Measurements from ENCODE around the gene RBM28.

The RBM28 gene

GRCh38 chr7:128279124-128279713 lies 64.5 kb downstream of the RBM28 start:
- no peak overlapping the region for H3K9ac ChIP-seq (ENCODE audit: low read length)
- H3K27me3 ChIP-seq (replicated peaks; ENCODE audit: control insufficient read depth, insufficient read depth, low read length), result no peaks in the 10 kb centered on the region
- H3K36me3 ChIP-seq (ENCODE audit: control insufficient read depth, insufficient read depth, low read length, severe bottlenecking), result no peaks in the 10 kb centered on the region
- DNase-seq (ENCODE audit: low read depth), result no peak
- H3K9me3 ChIP-seq (ENCODE audit: control insufficient read depth, low read length), result peaks cover 17% of the 10 kb centered on the region
- peaks cover 12% of the 10 kb centered on the region for H3K4me1 ChIP-seq (ENCODE audit: control insufficient read depth, insufficient read depth, low read length)
- H3K4me3 ChIP-seq (ENCODE audit: low read length), result no peak overlapping the region

- DNase-seq (ENCODE audit: low read depth), result no peak
- Histone ChIP-seq H3K36me3 (ENCODE audit: control insufficient read depth, insufficient read depth, low read length, severe bottlenecking) (no peaks in the 10 kb centered on the region), H3K9me3 (ENCODE audit: control insufficient read depth, low read length) (peaks cover 17% of the 10 kb centered on the region)
Observed at GRCh38 chr7:128278366-128278765, 65.3 kb downstream of the RBM28 start.

GRCh38 chr7:128275681-128276080 lies 68.0 kb downstream of the RBM28 start:
- H3K27me3 ChIP-seq (replicated peaks; ENCODE audit: control insufficient read depth, insufficient read depth, low read length), result no peaks in the 10 kb centered on the region

More at GRCh38 chr7:128278366-128278765, 65.3 kb downstream of the RBM28 start:
- no peak overlapping the region for H3K4me3 ChIP-seq (ENCODE audit: low read length)
- H3K27me3 ChIP-seq (replicated peaks; ENCODE audit: control insufficient read depth, insufficient read depth, low read length), result no peaks in the 10 kb centered on the region
- no peak overlapping the region for H3K9ac ChIP-seq (ENCODE audit: low read length)
- peaks cover 12% of the 10 kb centered on the region for H3K4me1 ChIP-seq (ENCODE audit: control insufficient read depth, insufficient read depth, low read length)

GRCh38 chr7:128274884-128275603 lies 68.7 kb downstream of the RBM28 start:
- Histone ChIP-seq H3K9ac (ENCODE audit: low read length) (no peak overlapping the region), H3K4me1 (ENCODE audit: control insufficient read depth, insufficient read depth, low read length) (peaks cover 30% of the 10 kb centered on the region), H3K36me3 (ENCODE audit: control insufficient read depth, insufficient read depth, low read length, severe bottlenecking) (no peaks in the 10 kb centered on the region), H3K4me3 (ENCODE audit: low read length) (no peak overlapping the region), H3K9me3 (ENCODE audit: control insufficient read depth, low read length) (peaks cover 12% of the 10 kb centered on the region), H3K27me3 (replicated peaks; ENCODE audit: control insufficient read depth, insufficient read depth, low read length) (no peaks in the 10 kb centered on the region)
- DNase-seq (ENCODE audit: low read depth), result peak; percentile 7

More at GRCh38 chr7:128275681-128276080, 68.0 kb downstream of the RBM28 start:
- H3K9ac ChIP-seq (ENCODE audit: low read length), result no peak overlapping the region
- no peak overlapping the region for H3K4me3 ChIP-seq (ENCODE audit: low read length)
- H3K4me1 ChIP-seq (ENCODE audit: control insufficient read depth, insufficient read depth, low read length), result peaks cover 29% of the 10 kb centered on the region
- peaks cover 17% of the 10 kb centered on the region for H3K9me3 ChIP-seq (ENCODE audit: control insufficient read depth, low read length)
- no peak for DNase-seq (ENCODE audit: low read depth)
- no peaks in the 10 kb centered on the region for H3K36me3 ChIP-seq (ENCODE audit: control insufficient read depth, insufficient read depth, low read length, severe bottlenecking)

GRCh38 chr7:128274246-128274883 lies 69.3 kb downstream of the RBM28 start:
- H3K9me3 ChIP-seq (ENCODE audit: control insufficient read depth, low read length), result peaks cover 8% of the 10 kb centered on the region
- no peak for DNase-seq (ENCODE audit: low read depth)
- no peak overlapping the region for H3K4me3 ChIP-seq (ENCODE audit: low read length)
- no peak overlapping the region for H3K9ac ChIP-seq (ENCODE audit: low read length)
- H3K27me3 ChIP-seq (replicated peaks; ENCODE audit: control insufficient read depth, insufficient read depth, low read length), result no peaks in the 10 kb centered on the region
- H3K36me3 ChIP-seq (ENCODE audit: control insufficient read depth, insufficient read depth, low read length, severe bottlenecking), result no peaks in the 10 kb centered on the region
- H3K4me1 ChIP-seq (ENCODE audit: control insufficient read depth, insufficient read depth, low read length), result peaks cover 30% of the 10 kb centered on the region

- H3K27me3 ChIP-seq (replicated peaks; ENCODE audit: control insufficient read depth, insufficient read depth, low read length), result no peaks in the 10 kb centered on the region
- H3K4me3 ChIP-seq (ENCODE audit: low read length), result peak overlapping the region; percentile 62
- no peaks in the 10 kb centered on the region for H3K36me3 ChIP-seq (ENCODE audit: control insufficient read depth, insufficient read depth, low read length, severe bottlenecking)
- peak overlapping the region; percentile 72 for H3K9ac ChIP-seq (ENCODE audit: low read length)
- no peak for DNase-seq (ENCODE audit: low read depth)
- peaks cover 50% of the 10 kb centered on the region for H3K4me1 ChIP-seq (ENCODE audit: control insufficient read depth, insufficient read depth, low read length)
- H3K9me3 ChIP-seq (ENCODE audit: control insufficient read depth, low read length), result no peaks in the 10 kb centered on the region
Observed at GRCh38 chr7:128271942-128272481, 71.7 kb downstream of the RBM28 start.

GRCh38 chr7:128271471-128271941 lies 72.2 kb downstream of the RBM28 start:
- peaks cover 55% of the 10 kb centered on the region for H3K4me1 ChIP-seq (ENCODE audit: control insufficient read depth, insufficient read depth, low read length)
- H3K4me3 ChIP-seq (ENCODE audit: low read length), result peak overlapping the region; percentile 62
- peak overlapping the region; percentile 72 for H3K9ac ChIP-seq (ENCODE audit: low read length)
- no peaks in the 10 kb centered on the region for H3K9me3 ChIP-seq (ENCODE audit: control insufficient read depth, low read length)
- H3K36me3 ChIP-seq (ENCODE audit: control insufficient read depth, insufficient read depth, low read length, severe bottlenecking), result no peaks in the 10 kb centered on the region
- H3K27me3 ChIP-seq (replicated peaks; ENCODE audit: control insufficient read depth, insufficient read depth, low read length), result no peaks in the 10 kb centered on the region
- peak; percentile 26 for DNase-seq (ENCODE audit: low read depth)

- no peak for DNase-seq (ENCODE audit: low read depth)
- Histone ChIP-seq H3K4me1 (ENCODE audit: control insufficient read depth, insufficient read depth, low read length) (peaks cover 61% of the 10 kb centered on the region), H3K9ac (ENCODE audit: low read length) (peak overlapping the region; percentile 72), H3K27me3 (replicated peaks; ENCODE audit: control insufficient read depth, insufficient read depth, low read length) (no peaks in the 10 kb centered on the region), H3K36me3 (ENCODE audit: control insufficient read depth, insufficient read depth, low read length, severe bottlenecking) (no peaks in the 10 kb centered on the region), H3K9me3 (ENCODE audit: control insufficient read depth, low read length) (no peaks in the 10 kb centered on the region), H3K4me3 (ENCODE audit: low read length) (no peak overlapping the region)
Observed at GRCh38 chr7:128270826-128271272, 72.9 kb downstream of the RBM28 start.

GRCh38 chr7:128268233-128268632 lies 75.5 kb downstream of the RBM28 start:
- peak overlapping the region; percentile 85 for H3K9ac ChIP-seq (ENCODE audit: low read length)
- H3K27me3 ChIP-seq (replicated peaks; ENCODE audit: control insufficient read depth, insufficient read depth, low read length), result no peaks in the 10 kb centered on the region
- no peaks in the 10 kb centered on the region for H3K36me3 ChIP-seq (ENCODE audit: control insufficient read depth, insufficient read depth, low read length, severe bottlenecking)
- H3K4me3 ChIP-seq (ENCODE audit: low read length), result no peak overlapping the region
- no peak for DNase-seq (ENCODE audit: low read depth)
- no peaks in the 10 kb centered on the region for H3K9me3 ChIP-seq (ENCODE audit: control insufficient read depth, low read length)
- peaks cover 72% of the 10 kb centered on the region for H3K4me1 ChIP-seq (ENCODE audit: control insufficient read depth, insufficient read depth, low read length)

GRCh38 chr7:128267595-128267924 lies 76.1 kb downstream of the RBM28 start:
- H3K4me3 ChIP-seq (ENCODE audit: low read length), result peak overlapping the region; percentile 72
- DNase-seq (ENCODE audit: low read depth), result peak; percentile 67
- peaks cover 72% of the 10 kb centered on the region for H3K4me1 ChIP-seq (ENCODE audit: control insufficient read depth, insufficient read depth, low read length)
- H3K36me3 ChIP-seq (ENCODE audit: control insufficient read depth, insufficient read depth, low read length, severe bottlenecking), result no peaks in the 10 kb centered on the region
- peak overlapping the region; percentile 85 for H3K9ac ChIP-seq (ENCODE audit: low read length)
- no peaks in the 10 kb centered on the region for H3K9me3 ChIP-seq (ENCODE audit: control insufficient read depth, low read length)
- no peaks in the 10 kb centered on the region for H3K27me3 ChIP-seq (replicated peaks; ENCODE audit: control insufficient read depth, insufficient read depth, low read length)
